Medulla oblongata (tissue), 1 donor: ENCODE measurements around the gene NKAIN4.
A peak's percentile ranks its signal among the peaks of the same experiment; 100 is the strongest.

ENCODE experiments used
- DNase-seq: peaks from one replicate; pipeline ENCODE4 v3.0.0-alpha.2; 2015; ENCODE audit errors: extremely low spot score

Gene NKAIN4

GRCh38 chr20:63274381-63275228, 20.3 kb upstream of the NKAIN4 start:
- DNase-seq = no peak

DNA sequence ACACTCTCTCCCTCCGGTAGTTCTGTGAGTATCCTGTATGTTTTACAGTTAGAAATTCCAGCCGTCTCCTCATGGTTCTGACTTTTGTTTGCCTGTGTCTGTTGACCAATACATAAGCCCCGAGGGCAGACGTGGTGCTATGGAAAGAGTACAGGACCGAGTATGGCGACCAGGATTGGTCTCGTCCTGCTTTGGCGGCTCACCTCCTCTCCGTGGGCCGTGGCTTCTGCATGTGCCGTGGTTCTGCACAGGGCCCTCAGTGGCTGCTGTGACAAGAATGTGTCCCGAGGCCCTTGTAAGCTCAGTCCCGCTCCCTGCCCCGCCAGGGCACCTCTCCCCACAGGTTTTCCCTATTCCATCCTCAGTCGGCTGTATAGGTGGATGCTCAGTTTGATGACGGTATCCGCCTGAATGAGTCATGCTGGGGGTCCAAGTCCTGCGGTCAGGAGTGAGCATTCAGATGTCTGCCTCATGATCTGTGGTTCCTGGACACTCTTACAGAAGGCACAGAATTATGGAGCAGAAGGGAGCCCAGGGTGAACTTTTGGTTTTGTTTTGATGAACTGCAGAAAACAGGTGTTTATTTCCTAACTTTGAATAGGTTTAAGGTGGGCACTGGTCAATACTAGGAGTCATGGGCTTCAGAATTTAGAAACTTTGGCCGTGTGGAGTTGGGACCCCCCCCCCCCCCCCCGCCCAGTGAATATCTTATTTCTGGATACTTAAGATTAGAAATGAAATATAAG, 19.5 kb upstream of the NKAIN4 start:
- no peak for DNase-seq

DNA sequence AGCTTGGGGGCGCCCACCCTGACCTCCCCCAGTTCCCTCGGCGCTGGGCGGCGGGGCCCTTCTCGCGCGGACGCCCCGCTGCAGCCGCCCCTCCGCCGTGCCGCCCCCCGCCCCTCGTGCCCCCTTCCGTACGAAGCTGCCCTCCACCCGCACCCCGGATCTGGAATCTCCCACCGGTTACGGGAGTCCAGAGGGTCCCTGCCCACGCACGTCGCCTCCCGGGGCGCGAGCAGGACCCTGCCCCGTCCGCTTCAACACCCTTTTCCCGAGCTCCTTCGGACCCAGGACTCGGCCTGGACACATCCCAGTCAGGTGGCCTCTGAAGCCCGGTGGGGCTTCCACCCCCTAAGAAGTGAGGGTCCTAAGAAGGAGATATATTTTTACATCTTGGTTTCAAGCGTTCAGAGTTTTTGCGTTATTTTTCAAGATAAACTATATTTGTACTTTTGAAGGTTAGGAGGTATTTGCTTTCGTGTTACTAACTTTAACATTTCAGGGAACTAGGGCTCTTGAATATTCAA, 18.9 kb upstream of the NKAIN4 start:
- DNase-seq = no peak

DNA sequence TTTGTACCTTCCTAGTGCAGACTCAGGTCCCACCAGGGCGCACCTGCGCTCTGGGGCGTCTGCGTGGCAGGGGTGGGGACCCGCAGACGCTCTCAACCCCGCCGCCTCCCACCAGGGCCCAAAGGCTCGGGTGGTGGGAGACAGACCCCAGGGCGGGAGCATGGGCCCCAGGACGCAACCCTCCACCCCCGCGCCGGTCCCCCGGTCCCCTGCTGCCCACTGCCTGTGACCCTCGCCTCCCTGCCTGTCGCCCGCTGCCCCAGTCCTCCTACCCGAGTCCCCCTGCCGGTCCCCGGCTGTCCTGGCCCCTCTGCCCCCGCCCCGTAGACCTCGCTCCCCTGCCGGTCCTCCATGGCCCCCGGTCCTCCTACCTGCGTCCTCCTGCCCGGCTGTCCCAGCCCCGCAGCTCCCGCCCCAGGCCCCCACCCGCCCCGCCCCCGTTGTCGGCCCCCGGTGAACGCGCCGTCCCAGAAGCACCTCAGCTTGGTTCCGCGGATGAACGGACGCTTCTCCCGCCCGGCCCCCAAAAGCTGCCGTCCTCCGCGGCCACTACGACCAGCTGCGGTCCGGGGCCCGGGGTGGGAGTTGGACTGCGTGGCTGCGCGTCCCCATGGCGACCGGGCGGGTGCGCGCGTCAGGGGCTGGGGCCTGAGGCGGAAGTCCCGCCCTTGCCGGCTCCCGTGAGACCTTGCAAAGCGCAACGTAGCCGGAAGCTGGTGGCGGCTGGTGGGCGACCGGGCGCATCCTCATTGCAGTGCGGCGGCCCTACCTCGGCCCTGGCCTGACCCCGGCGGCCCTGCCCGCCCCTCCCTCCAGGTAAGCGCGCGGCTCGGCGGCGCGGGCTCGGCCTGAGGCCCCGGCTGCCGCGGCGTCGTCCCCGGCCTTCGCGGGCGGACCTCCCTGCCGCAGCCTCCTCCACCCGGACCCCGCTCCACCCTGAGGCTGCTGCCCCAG, 18.1 kb upstream of the NKAIN4 start, which contains the start of gene ARFGAP1:
Gene ARFGAP1, plus strand, starts transcription at position 709 of the 954 bp plus-strand sequence. CDS start 2,768 bp downstream, outside the sequence.
- DNase-seq = peak; percentile 88

GRCh38 chr20:63270606-63271325, 16.5 kb upstream of the NKAIN4 start:
- no peak for DNase-seq

DNA sequence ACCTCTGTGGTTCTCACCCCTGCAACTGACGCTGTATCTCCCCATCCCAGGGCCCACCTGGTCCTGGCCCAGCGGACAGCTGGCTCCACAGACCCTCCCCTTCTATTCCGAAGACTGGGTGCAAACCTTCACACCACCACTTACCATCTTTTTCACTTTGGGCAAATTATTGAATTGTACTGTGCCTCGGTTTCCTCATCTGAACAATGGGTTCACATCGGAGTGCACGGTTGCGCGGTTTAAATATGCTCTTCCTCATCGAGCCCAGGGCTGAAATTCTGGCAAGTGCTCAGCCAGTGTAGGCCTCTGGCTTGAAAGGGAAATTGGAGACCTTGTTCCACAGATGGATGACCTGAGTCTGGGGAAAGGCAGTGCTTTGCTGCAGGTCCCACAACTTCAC, 15.5 kb upstream of the NKAIN4 start:
- DNase-seq = no peak

- no peak for DNase-seq
Measured at GRCh38 chr20:63268671-63269439, 14.6 kb upstream of the NKAIN4 start.

DNA sequence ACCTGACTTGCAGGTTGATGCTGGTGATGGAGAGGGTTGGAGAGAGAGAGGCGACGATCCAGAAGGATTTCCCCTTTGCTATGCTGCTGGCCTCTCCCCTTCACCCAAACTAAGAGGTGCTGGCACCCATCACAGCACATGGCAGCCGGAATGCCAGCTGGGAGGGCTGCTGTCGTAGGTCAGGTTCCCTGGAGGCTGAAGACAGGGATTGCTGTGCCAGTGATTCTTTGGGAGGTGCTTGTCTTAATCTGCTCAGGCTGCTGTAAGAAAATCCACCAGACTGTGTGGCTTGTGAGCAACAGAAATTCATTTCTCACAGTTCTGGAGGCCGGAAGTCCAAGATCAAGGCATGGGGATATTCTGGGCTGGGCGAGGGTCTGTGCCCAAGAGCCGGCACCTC, 14.0 kb upstream of the NKAIN4 start:
- no peak for DNase-seq

DNA sequence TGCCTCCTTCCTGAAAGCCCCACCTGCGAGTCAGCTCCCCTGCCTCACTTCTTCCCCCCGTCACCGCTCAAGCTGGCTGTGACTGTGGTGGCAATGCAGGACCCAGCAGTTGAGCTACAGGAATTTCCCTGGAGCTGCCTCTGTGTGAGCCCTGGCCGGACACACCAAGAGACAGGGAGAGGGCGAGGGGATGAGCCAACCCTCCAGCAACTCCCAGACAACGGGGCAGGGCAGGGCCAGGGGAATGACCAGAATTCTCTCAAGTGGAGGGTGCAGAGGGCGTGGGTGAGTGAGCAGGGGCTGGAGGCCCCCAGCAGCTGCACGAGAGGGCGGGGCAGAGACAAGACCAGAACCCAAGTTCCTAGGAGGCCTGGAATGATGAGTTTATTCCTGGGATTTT, 13.4 kb upstream of the NKAIN4 start:
- DNase-seq = no peak

DNA sequence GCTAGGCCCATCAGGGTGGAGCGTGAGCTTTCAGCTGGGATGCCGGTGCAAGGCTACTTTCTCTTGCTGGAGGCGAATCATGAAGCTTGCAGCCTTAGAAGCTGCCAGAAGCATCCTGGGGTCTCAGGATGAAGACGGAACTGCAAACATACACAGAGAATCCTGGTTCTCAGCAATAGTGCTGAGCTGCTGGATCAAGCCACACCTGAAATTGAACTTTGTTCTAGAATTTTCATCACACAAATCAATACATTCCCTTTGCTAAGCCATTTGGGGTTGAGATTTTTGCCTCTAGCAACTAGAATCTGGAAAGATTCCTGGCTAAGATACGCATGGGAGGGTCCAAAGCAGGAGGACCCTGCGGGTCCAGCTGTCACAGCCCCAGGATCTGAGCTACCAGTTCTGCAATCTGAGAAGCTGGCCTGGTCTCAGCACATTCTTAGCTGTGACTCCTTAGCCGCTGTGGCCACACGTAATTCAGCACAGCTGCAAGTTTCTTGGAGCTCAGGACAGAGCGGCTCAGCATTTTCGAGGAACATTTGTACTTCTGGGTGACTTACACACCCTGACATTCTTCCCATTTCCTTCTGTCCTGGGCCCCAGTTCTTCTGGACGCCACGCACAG, 11.7 kb upstream of the NKAIN4 start:
- no peak for DNase-seq

DNA sequence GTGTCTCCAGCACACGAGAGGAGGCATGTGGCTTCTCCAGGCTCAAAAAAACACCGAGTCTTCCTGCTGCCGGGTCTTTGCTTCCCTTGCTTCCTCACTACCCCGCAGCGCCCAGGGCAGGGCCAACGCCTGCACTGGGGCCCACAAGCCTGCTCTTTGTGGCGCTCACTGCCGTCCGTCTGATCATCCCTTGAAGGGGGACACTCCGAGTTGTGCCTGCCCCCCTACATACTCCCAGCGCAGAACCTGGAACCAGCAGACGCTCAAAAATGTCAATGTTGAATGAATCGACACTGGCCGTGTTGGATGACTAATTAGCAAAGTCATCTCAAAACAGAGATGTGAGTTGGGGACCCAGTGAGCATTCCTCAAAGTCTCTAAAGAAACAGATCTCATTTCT, 10.3 kb upstream of the NKAIN4 start:
- no peak for DNase-seq

GRCh38 chr20:63264000-63264399, 9.7 kb upstream of the NKAIN4 start:
- no peak for DNase-seq

- no peak for DNase-seq
Measured at GRCh38 chr20:63262836-63263235, 8.6 kb upstream of the NKAIN4 start.

GRCh38 chr20:63261795-63262528, 7.7 kb upstream of the NKAIN4 start:
- DNase-seq = no peak

- no peak for DNase-seq
Measured at GRCh38 chr20:63261060-63261794, 7.0 kb upstream of the NKAIN4 start.

- no peak for DNase-seq
Measured at GRCh38 chr20:63260521-63260920, 6.3 kb upstream of the NKAIN4 start.

DNA sequence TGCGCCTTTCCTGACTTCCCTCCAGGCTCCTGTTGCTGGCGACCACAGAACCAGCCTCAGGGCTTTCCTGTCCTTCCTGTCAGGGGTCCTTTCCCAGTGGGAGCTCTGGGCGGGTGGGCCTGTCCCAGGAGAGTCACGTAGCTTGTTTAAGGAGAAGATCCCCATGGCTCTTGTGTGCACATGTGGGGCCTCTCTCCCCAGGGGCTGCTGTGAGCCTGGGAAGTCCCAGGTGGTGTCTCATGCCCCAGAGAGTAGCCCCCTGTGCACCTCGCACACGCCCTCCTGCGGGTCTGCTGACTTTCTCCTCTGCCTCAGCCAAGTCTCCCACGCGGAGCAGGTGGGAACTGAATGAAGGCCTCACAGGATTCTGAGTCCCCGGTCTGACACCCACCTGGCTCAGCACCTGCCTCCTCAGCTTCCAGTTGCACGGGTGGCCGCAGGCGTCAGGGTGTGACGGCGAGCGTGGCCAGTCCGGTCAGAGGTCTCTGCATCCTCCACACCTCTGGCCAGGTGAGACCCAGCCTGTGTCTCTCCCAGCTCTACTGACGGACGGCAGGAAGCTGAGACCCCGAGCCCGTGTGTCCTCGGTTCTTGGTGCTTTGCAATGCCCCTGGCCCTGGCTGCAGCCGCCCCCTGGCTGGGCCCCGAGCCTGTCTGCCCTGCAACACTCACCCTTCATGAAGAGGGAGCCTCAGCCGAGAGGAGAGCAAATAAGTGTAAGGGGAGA, 5.6 kb upstream of the NKAIN4 start:
- DNase-seq = no peak

- DNase-seq = no peak
Measured at GRCh38 chr20:63258781-63259180, 4.5 kb upstream of the NKAIN4 start.
